Anterior cingulate cortex (tissue), 58 donors: ENCODE measurements around the gene EBP.

Experiments used
- DNase-seq, 58 donors: peaks; one replicate each; lab custom pipeline; 2025; lab: John Stamatoyannopoulos, UW

Gene EBP

GRCh38 chrX:48521353-48522243 is at the start of gene EBP:
EBP (plus strand) TSS chrX:48521808; CDS start chrX:48523772, 1,964 bp downstream.
- peak; percentile 5 to 87 (median 74) for DNase-seq

GRCh38 chrX:48472225-48472624 is 49.4 kb upstream of the EBP start:
- DNase-seq = no peak

- DNase-seq = no peak
Observed at GRCh38 chrX:48472851-48473703, 48.5 kb upstream of the EBP start.

GRCh38 chrX:48473704-48473990 is 48.0 kb upstream of the EBP start:
- DNase-seq = no peak

- no peak for DNase-seq
Observed at GRCh38 chrX:48474127-48474526, 47.5 kb upstream of the EBP start.

GRCh38 chrX:48474581-48474980 is 47.0 kb upstream of the EBP start:
- DNase-seq = no peak

GRCh38 chrX:48475296-48475695 is 46.3 kb upstream of the EBP start:
- DNase-seq = no peak

GRCh38 chrX:48475774-48476577 is 45.6 kb upstream of the EBP start, which contains the start of gene FTSJ1:
FTSJ1 (plus strand) TSS chrX:48476199; CDS start chrX:48478048, 1,849 bp downstream.
- peak; percentile 34 to 92 (median 84) for DNase-seq

- DNase-seq = no peak
Observed at GRCh38 chrX:48476919-48477318, 44.7 kb upstream of the EBP start.

- no peak for DNase-seq
Observed at GRCh38 chrX:48477960-48478755, 43.5 kb upstream of the EBP start.

GRCh38 chrX:48478806-48479205 is 42.8 kb upstream of the EBP start:
- DNase-seq = no peak

- no peak for DNase-seq
Observed at GRCh38 chrX:48480142-48480541, 41.5 kb upstream of the EBP start.

GRCh38 chrX:48480583-48480982 is 41.0 kb upstream of the EBP start:
- DNase-seq = peak in 1 of 58 donors; percentile 0

GRCh38 chrX:48482526-48482925 is 39.1 kb upstream of the EBP start:
- DNase-seq = no peak

GRCh38 chrX:48487362-48487798 is 34.2 kb upstream of the EBP start:
- no peak for DNase-seq

GRCh38 chrX:48488034-48488433 is 33.6 kb upstream of the EBP start:
- no peak for DNase-seq

GRCh38 chrX:48489296-48489695 is 32.3 kb upstream of the EBP start:
- no peak for DNase-seq

- DNase-seq = no peak
Observed at GRCh38 chrX:48489892-48490291, 31.7 kb upstream of the EBP start.

- no peak for DNase-seq
Observed at GRCh38 chrX:48490661-48491060, 30.9 kb upstream of the EBP start.

GRCh38 chrX:48491809-48492208 is 29.8 kb upstream of the EBP start:
- no peak for DNase-seq
